A549 treated with Mapracorat at 1 μM for 4 hours (cell line): ENCODE data around the gene FAM24A. TPM values are rescaled to one million over a fixed set of nuclear protein-coding genes. Genes with fewer than 3 reads are reported as not detected.

Experiments used
- total RNA-seq: library from RNA; stranded (reverse); fragments of 200-300 nt; extraction: Qiagen RNA extraction; gene quantifications from 5 replicates; pipeline ENCODE4 v1.2.3, GENCODE V29; 2022

FAM24A gene, protein sequence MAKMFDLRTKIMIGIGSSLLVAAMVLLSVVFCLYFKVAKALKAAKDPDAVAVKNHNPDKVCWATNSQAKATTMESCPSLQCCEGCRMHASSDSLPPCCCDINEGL
- total RNA-seq = not detected in 5 replicates

DNA sequence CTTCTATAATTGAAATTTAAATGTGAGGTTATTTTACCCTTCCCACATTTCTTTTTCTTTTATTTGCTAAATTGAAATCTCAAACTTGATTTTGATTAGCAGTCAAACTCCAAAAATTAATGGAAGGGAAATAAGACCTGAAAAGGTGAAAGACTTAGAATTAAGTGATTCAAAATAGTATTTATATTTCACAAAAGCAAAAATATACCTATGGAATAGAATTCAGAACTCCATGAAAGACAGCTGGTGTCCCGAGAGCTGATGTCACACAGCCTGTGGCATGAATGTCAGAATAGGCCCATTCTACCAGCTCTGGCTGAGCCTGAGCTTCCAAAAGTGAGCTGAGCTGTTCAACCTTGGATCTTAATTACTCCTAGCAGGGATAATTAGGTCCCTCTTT lies at the start of gene FAM24A:
TSS of gene FAM24A (plus strand) at position 301 of the 400 bp plus-strand sequence. CDS start 1,025 bp downstream, outside the sequence.

DNA sequence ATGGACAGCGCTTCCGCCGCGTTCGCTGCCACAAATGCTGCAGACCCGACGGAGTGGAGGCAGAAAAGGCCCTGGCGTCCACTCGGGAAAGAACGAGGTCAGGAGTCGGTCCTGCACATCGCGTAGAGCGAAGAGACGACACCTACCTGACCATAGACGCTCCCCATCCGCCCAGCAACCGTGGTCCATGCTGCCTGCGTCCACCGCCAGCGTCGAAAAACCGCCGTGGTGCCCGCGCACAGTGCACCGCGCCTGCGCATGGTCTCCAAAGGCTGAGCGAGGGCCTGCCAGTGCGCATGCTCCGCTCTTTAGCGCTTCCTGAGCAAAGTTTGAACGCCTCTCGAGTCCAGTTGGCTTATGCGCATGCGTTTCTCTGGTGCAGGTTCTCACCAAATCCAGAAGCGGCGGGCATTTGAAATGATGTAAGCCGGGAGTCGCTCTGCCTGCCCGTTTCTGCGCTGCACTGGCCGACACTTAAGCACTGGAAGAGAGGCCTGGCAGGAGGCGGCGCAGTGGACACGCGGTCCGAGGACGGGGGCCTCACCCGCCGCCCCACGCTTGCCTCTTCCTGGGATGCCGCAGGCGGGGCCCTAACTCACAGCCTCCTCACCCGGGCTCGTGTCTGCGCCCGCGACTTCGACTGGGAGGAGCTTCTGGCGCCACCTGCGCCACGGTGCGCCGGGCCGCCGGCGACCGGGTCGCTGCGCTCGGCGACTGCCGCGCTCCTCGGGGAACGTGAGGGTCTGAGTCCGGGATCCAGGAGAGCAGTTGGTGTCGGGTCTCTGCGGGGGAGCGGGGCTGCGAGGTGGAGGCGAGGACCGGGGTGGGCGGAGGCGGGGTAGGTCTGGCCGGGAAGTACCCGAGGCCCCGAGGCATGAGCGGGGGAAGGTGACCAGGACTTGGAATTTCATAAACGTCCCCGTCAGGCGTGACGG lies 30.8 kb upstream of the FAM24A start, which contains the start of gene FAM24B:
TSS of gene FAM24B (minus strand) at position 243 of the 935 bp plus-strand sequence. CDS start 29,066 bp downstream, outside the sequence.

DNA sequence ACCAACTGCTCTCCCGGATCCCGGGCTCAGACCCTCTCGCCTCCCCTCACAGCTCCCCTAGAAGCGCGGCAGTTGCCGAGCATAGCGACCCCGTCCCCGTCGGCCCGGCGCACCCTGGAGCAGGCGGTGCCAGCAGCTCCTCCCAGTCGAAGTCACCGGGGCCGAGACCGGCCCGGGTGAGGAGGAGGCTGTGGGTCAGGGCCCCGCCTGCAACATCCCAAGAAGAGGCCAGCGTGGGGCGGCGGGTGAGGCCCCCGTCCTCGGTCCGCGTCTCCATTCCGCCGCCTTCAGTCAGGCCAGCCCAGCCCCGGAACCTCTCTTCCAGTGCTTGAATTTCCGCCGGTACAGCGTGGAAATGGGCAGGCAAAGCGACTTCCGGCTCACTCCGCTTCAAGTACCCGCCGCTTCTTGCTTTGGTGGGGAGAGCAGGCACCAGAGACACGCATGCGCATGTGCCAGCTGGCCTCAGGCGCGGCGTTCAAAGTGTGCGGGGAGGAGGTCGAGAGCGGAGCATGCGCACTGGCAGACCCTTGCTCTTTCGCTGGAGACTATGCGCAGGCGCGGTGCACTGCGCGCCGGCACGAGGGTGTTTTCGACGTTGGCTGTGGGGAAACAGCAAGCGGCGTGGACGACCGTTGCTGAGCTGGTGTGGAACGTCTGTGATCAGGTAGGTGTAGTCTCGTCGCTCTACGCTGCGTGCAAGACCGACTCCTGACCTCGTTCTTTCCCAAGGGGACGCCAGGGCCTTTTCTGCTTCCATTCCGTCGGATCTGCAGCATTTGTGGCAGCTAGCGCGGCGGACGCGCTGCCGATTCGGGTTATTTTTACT lies 43.7 kb downstream of the FAM24A start, which contains the start of gene C10orf88:
TSS of gene C10orf88 (minus strand) at position 326 of the 829 bp plus-strand sequence. CDS start at position 277, 49 bp downstream.

Other genes starting within 250 kb of the FAM24A start
- gene C10orf120, start 210.8 kb upstream of the FAM24A start, total RNA-seq = not detected in 5 replicates
- 1.3 to 1.6 TPM (median 1.3 TPM) in 5 replicates for gene CUZD1, start 64.8 kb upstream of the FAM24A start, total RNA-seq
- gene FAM24B, start 31.0 kb upstream of the FAM24A start, total RNA-seq = 11.3 to 13.7 TPM (median 12.7 TPM) in 5 replicates
- 8.0 to 9.1 TPM (median 8.2 TPM) in 5 replicates for gene C10orf88, start 43.6 kb downstream of the FAM24A start, total RNA-seq
- gene PSTK, start 69.8 kb downstream of the FAM24A start, total RNA-seq = 3.5 to 5.6 TPM (median 4.2 TPM) in 5 replicates
- 5.2 to 8.0 TPM (median 6.2 TPM) in 5 replicates for gene IKZF5, start 98.2 kb downstream of the FAM24A start, total RNA-seq
- gene ACADSB, start 98.4 kb downstream of the FAM24A start, total RNA-seq = 7.0 to 9.2 TPM (median 7.8 TPM) in 5 replicates
- gene HMX3, start 225.4 kb downstream of the FAM24A start, total RNA-seq = not detected in 5 replicates
- gene HMX2, start 237.5 kb downstream of the FAM24A start, total RNA-seq = 0.08 to 0.23 TPM (median 0.14 TPM) in 4 of 5 replicates, not detected in the other
- gene BUB3, start 243.8 kb downstream of the FAM24A start, total RNA-seq = 164 to 191 TPM (median 174 TPM) in 5 replicates